Activated CD8-positive, alpha-beta memory T cell treated with anti-CD3 and anti-CD28 coated beads, Interleukin-2, amount 50 U/mL, for 1 hour (primary cell): ENCODE data around the gene SLC38A2.

Experiments
- DNase-seq: peaks from one replicate; pipeline ENCODE4 v3.0.0-alpha.2; 2020; ENCODE audit errors: extremely low read depth

Gene SLC38A2

GRCh38 chr12:46374711-46375110 is 2.1 kb upstream of the SLC38A2 start:
- DNase-seq: no peak

- DNase-seq: no peak
Observed at GRCh38 chr12:46374310-46374709, 1.7 kb upstream of the SLC38A2 start.

GRCh38 chr12:46373301-46374296 is 1.0 kb upstream of the SLC38A2 start:
- no peak for DNase-seq

GRCh38 chr12:46371718-46372543 is 642 bp downstream of the SLC38A2 start:
- no peak for DNase-seq

- DNase-seq: peak; percentile 72
Observed at GRCh38 chr12:46370792-46371717, 1.5 kb downstream of the SLC38A2 start.

GRCh38 chr12:46370380-46370734 is 2.2 kb downstream of the SLC38A2 start:
- no peak for DNase-seq

- no peak for DNase-seq
Observed at GRCh38 chr12:46369474-46370379, 2.8 kb downstream of the SLC38A2 start.

- no peak for DNase-seq
Observed at GRCh38 chr12:46369095-46369473, 3.5 kb downstream of the SLC38A2 start.

- no peak for DNase-seq
Observed at GRCh38 chr12:46368684-46369083, 3.9 kb downstream of the SLC38A2 start.

GRCh38 chr12:46368138-46368537 is 4.4 kb downstream of the SLC38A2 start:
- DNase-seq: no peak

- DNase-seq: no peak
Observed at GRCh38 chr12:46367351-46368029, 5.1 kb downstream of the SLC38A2 start.

GRCh38 chr12:46366771-46367170 is 5.8 kb downstream of the SLC38A2 start:
- DNase-seq: no peak

- DNase-seq: no peak
Observed at GRCh38 chr12:46365951-46366379, 6.6 kb downstream of the SLC38A2 start.

- DNase-seq: no peak
Observed at GRCh38 chr12:46364777-46365580, 7.6 kb downstream of the SLC38A2 start.

- DNase-seq: no peak
Observed at GRCh38 chr12:46364300-46364696, 8.3 kb downstream of the SLC38A2 start.

- DNase-seq: no peak
Observed at GRCh38 chr12:46363582-46364299, 8.8 kb downstream of the SLC38A2 start.

GRCh38 chr12:46362895-46363581 is 9.5 kb downstream of the SLC38A2 start:
- no peak for DNase-seq

GRCh38 chr12:46361667-46362034 is 10.9 kb downstream of the SLC38A2 start:
- no peak for DNase-seq
